Hepatocyte (in vitro differentiated cells): ENCODE data around the gene CKAP2L.

Experiments
- CTCF ChIP-seq: fragments of 200-600 bp; sonication (generic); IDR thresholded peaks from 2 replicates; pipeline ENCODE4 v1.5.1; 2016; ENCODE audit warnings: antibody characterized with exemption, mild to moderate bottlenecking; ENCODE audit not compliant: poor library complexity
- EZH2phosphoT487 ChIP-seq: fragments of 200-600 bp; sonication (generic); IDR thresholded peaks from one replicate; pipeline ENCODE4 v1.6.1; 2018; ENCODE audit warnings: antibody characterized with exemption, mild to moderate bottlenecking, low read depth, moderate library complexity; ENCODE audit not compliant: unreplicated experiment, severe bottlenecking

GRCh38 chr2:112794841-112795240, 30.4 kb upstream of the CKAP2L start:
- TF ChIP-seq CTCF: no peak
- no peak for TF ChIP-seq EZH2phosphoT487
